Suprapubic skin (tissue), 4 donors: Measurements from ENCODE around the gene KRTDAP. TPM values are rescaled to one million over a fixed set of nuclear protein-coding genes. Genes with fewer than 3 reads are reported as not detected.

Experiments
- DNase-seq, 2 donors: peaks; one replicate each; pipeline ENCODE4 v3.0.0-alpha.2; 2019; ENCODE audit warnings: low spot score in 2 of 2
- H3K27ac ChIP-seq: fragments of 200-600 bp; sonication (generic); one replicate; pipeline ENCODE4 v1.5.1; 2019
- H3K27me3 ChIP-seq: fragments of 200-600 bp; sonication (generic); one replicate; pipeline ENCODE4 v1.5.1; 2019
- H3K36me3 ChIP-seq: fragments of 200-600 bp; sonication (generic); one replicate; pipeline ENCODE4 v1.5.1; 2019
- H3K4me1 ChIP-seq: fragments of 200-600 bp; sonication (generic); one replicate; pipeline ENCODE4 v1.5.1; 2019
- H3K4me3 ChIP-seq: fragments of 200-600 bp; sonication (generic); one replicate; pipeline ENCODE4 v1.5.1; 2019; ENCODE audit warnings: mild to moderate bottlenecking
- H3K9me3 ChIP-seq: fragments of 200-600 bp; sonication (generic); one replicate; pipeline ENCODE4 v1.5.1; 2019
- CTCF ChIP-seq, 2 donors: fragments of 200-600 bp in 1 of 2; fragments of 450-650 bp in 1 of 2; sonication (generic) in 1 of 2; IDR thresholded peaks; one replicate each; pipeline ENCODE4 v1.5.1; 2016 to 2019; ENCODE audit warnings: antibody characterized with exemption in 2 of 2, mild to moderate bottlenecking in 1 of 2, moderate library complexity in 1 of 2
- EP300 ChIP-seq: sonication (generic); formaldehyde crosslinking; IDR thresholded peaks from one replicate; pipeline ENCODE4 v1.6.1; 2017; ENCODE audit warnings: antibody characterized with exemption
- POLR2A ChIP-seq, 2 donors: fragments of 450-650 bp; IDR thresholded peaks; one replicate each; pipeline ENCODE4 v1.6.1; 2017; ENCODE audit warnings: antibody characterized with exemption in 2 of 2, mild to moderate bottlenecking in 2 of 2, moderate library complexity in 2 of 2
- POLR2AphosphoS5 ChIP-seq, 3 donors: sonication (generic); formaldehyde crosslinking; IDR thresholded peaks; one replicate each; pipeline ENCODE4 v1.6.1; 2017; ENCODE audit warnings: antibody characterized with exemption in 3 of 3
- WGBS: methylation state at CpG from one replicate; pipeline ENCODE4 v1.1.5; 2018; 5-methylcytosine and 5-hydroxymethylcytosine counted together
- total RNA-seq, 4 donors: library from RNA; depleted of rRNA; stranded (reverse); fragments of >200 nt; gene quantifications; one replicate each; pipeline ENCODE4 v1.1.0, GENCODE V29; 2016

The KRTDAP gene
- total RNA-seq, 4 donors from 2014 or later, result 1,056 to 12,237 (median 8,197) TPM

- Histone ChIP-seq H3K4me1 (peaks cover 22% of the 10 kb centered on the region), H3K9me3 (no peaks in the 10 kb centered on the region), H3K27ac (no peak overlapping the region), H3K36me3 (no peaks in the 10 kb centered on the region), H3K27me3 (peaks cover 9% of the 10 kb centered on the region), H3K4me3 (no peak overlapping the region)
- TF ChIP-seq POLR2AphosphoS5 (IDR thresholded peaks at IDR 0.05) (no peak), POLR2A (IDR thresholded peaks at IDR 0.05) (no peak), CTCF (IDR thresholded peaks at IDR 0.05) (no peak), EP300 (no peak)
- no peak for DNase-seq
- 76% methylated on average over 21 of the region's 21 CpGs for WGBS
These were observed 44.3 kb downstream of the KRTDAP start for GRCh38 chr19:35445826-35446593.

DNA sequence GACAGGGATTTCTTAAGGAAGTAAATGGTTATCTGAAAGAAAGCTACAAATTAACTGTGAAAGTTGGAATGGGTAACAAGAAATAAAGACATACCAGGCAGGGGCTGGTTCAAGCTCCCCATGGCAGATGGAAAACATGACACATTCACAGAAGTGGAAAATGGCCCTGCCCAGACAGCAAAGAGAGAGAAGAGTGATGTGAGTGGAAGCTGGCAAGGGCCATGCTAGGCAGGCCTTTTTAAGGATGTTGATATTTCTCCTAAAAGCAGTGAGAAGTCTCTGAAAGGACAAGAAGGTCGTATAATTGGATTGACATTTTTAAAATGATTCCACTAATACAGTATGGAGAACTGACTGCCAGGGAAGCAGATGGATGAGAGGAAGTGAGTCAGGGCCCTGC, 45.5 kb downstream of the KRTDAP start:
- TF ChIP-seq POLR2AphosphoS5 (IDR thresholded peaks at IDR 0.05) (no peak), EP300 (no peak), POLR2A (IDR thresholded peaks at IDR 0.05) (no peak), CTCF (IDR thresholded peaks at IDR 0.05) (no peak)
- no peaks in the 10 kb centered on the region for H3K36me3 ChIP-seq
- no peaks in the 10 kb centered on the region for H3K27me3 ChIP-seq
- WGBS, result 60% methylated on average over 1 of the region's 1 CpG
- H3K4me1 ChIP-seq, result peaks cover 13% of the 10 kb centered on the region
- H3K27ac ChIP-seq, result no peak overlapping the region
- no peaks in the 10 kb centered on the region for H3K9me3 ChIP-seq
- H3K4me3 ChIP-seq, result no peak overlapping the region
- DNase-seq, result no peak

- Histone ChIP-seq H3K36me3 (no peaks in the 10 kb centered on the region), H3K4me3 (no peak overlapping the region), H3K27ac (no peak overlapping the region), H3K27me3 (no peaks in the 10 kb centered on the region), H3K4me1 (peaks cover 8% of the 10 kb centered on the region), H3K9me3 (no peaks in the 10 kb centered on the region)
- TF ChIP-seq POLR2AphosphoS5 (IDR thresholded peaks at IDR 0.05) (no peak), EP300 (no peak), CTCF (IDR thresholded peaks at IDR 0.05) (no peak), POLR2A (IDR thresholded peaks at IDR 0.05) (no peak)
- DNase-seq, result no peak
- WGBS, result 77% methylated on average over 7 of the region's 7 CpGs
These were observed 48.2 kb downstream of the KRTDAP start for GRCh38 chr19:35442091-35442490.

- H3K36me3 ChIP-seq, result no peaks in the 10 kb centered on the region
- H3K4me1 ChIP-seq, result peaks cover 29% of the 10 kb centered on the region
- TF ChIP-seq POLR2AphosphoS5 (IDR thresholded peaks at IDR 0.05), result no peak
- DNase-seq, result no peak
- H3K27me3 ChIP-seq, result no peaks in the 10 kb centered on the region
- H3K9me3 ChIP-seq, result no peaks in the 10 kb centered on the region
- H3K27ac ChIP-seq, result no peak overlapping the region
- H3K4me3 ChIP-seq, result no peak overlapping the region
- 96% methylated on average over 6 of the region's 6 CpGs for WGBS
These were observed 50.3 kb downstream of the KRTDAP start for GRCh38 chr19:35439921-35440320.

DNA sequence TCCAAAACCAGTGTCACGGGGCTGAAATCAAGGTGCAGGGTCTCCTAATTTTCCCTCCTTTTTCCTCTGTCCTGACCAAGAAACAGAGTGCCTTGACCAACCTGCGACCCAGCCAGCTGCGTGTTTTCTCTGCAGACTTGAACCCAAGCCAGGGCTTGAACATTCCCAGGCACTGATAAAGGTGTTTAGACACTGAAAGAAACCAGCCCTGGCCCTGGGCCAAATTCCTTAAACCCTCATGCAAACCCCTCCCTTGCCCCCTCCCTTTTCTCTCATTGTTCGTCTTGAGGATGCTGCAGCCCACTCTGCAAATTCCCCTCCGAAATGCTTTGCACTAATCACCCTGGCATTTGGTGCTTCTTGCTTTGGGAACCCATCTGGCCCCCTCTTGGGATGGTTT, 51.7 kb downstream of the KRTDAP start:
- no peak for DNase-seq
- WGBS, result 41% methylated on average over 5 of the region's 5 CpGs
- no peak overlapping the region for H3K27ac ChIP-seq
- H3K9me3 ChIP-seq, result no peaks in the 10 kb centered on the region
- TF ChIP-seq POLR2AphosphoS5 (IDR thresholded peaks at IDR 0.05) (no peak), CTCF (IDR thresholded peaks at IDR 0.05) (no peak), POLR2A (IDR thresholded peaks at IDR 0.05) (no peak), EP300 (no peak)
- no peaks in the 10 kb centered on the region for H3K27me3 ChIP-seq
- no peaks in the 10 kb centered on the region for H3K36me3 ChIP-seq
- H3K4me1 ChIP-seq, result peaks cover 42% of the 10 kb centered on the region
- no peak overlapping the region for H3K4me3 ChIP-seq

- Histone ChIP-seq H3K27ac (no peak overlapping the region), H3K4me1 (peaks cover 43% of the 10 kb centered on the region)
- 88% methylated on average over 5 of the region's 5 CpGs for WGBS
These were observed 52.2 kb downstream of the KRTDAP start for GRCh38 chr19:35438096-35438495.

More at GRCh38 chr19:35438096-35438495, 52.2 kb downstream of the KRTDAP start:
- no peak for DNase-seq
- H3K27me3 ChIP-seq, result no peaks in the 10 kb centered on the region
- no peaks in the 10 kb centered on the region for H3K9me3 ChIP-seq
- TF ChIP-seq EP300, result no peak
- no peak for TF ChIP-seq POLR2AphosphoS5 (IDR thresholded peaks at IDR 0.05)
- TF ChIP-seq CTCF (IDR thresholded peaks at IDR 0.05), result no peak
- TF ChIP-seq POLR2A (IDR thresholded peaks at IDR 0.05), result no peak
- no peaks in the 10 kb centered on the region for H3K36me3 ChIP-seq
- no peak overlapping the region for H3K4me3 ChIP-seq
